Ureter (tissue), 1 donor: ENCODE measurements around the gene BSG. TPM values are rescaled to one million over a fixed set of nuclear protein-coding genes. Genes with fewer than 3 reads are reported as not detected.
"Not testable (repeated sequence)": the region's sequence is repeated elsewhere in the genome, so short reads cannot be mapped to it uniquely, and the experiment has no call there.

Experiments used
- DNase-seq: peaks from one replicate; pipeline ENCODE4 v3.0.0-alpha.2; 2020; ENCODE audit warnings: low spot score
- total RNA-seq: library from RNA; stranded (reverse); gene quantifications from one replicate; pipeline ENCODE4 v1.2.4, GENCODE V29; 2023
- donor health status: DM: yes; HTN: yes; CAD: no.

BSG gene
- total RNA-seq, 1 donor from 2014 or later, result 273 TPM

DNA sequence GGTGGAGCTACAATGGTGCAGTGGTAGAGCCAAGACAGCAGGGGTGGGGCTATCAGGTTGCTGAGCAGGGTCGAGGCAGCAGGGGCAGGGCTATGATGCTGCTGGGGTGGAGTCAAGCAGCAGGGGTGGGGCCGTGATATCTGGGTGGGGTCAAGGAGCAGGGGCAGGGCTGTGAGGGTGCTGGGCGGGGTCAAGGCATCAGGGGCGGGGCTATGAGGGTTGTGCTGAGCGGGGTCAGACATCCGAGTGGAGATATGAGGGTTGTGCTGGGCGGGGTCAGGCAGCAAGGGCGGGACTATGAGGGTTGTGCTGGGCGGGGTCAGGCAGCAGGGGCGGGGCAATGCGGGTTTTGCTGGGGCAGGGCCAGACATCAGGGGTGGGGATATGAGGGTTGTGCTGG, 32.0 kb downstream of the BSG start:
- no peak for DNase-seq

GRCh38 chr19:605061-605971, 32.9 kb downstream of the BSG start:
- not testable (repeated sequence) for DNase-seq

DNA sequence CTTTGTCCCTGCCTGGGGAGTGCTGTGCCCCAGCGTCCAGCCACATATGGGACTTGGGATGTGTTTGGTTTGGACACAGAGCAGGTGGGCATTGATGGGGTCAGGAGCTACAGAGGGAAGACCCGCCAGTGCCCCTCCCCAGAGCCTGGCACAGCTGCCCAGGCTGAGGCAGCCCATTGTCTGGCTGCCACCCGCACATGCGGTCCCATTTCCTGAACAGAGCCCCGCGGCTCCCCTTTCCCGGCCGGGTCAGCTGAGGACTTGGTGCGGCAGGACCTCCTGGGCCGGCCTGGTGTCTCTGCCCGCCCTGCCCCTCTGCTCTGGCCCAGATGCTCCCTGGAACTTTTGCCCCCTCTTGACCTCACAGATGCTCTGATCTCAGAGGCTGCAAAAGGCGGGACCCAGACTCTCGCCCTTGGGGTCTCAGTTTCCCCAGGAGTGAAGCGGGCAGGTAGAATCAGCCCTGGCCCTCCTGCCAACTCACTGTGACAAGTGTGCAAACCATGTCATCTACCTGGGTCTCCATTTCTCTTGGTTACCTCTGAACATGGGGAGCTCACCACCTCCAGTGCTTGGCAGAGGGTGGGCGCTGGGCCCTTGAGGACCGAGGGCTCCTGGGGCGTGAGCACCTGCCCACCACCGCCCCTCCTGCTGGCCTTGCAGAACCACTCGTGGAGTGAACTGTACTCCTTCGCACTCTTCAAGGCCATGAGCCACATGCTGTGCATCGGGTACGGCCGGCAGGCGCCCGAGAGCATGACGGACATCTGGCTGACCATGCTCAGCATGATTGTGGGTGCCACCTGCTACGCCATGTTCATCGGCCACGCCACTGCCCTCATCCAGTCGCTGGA, 35.1 kb downstream of the BSG start:
- DNase-seq, result no peak

- DNase-seq, result no peak
Measured at GRCh38 chr19:608155-609003, 36.0 kb downstream of the BSG start.

DNA sequence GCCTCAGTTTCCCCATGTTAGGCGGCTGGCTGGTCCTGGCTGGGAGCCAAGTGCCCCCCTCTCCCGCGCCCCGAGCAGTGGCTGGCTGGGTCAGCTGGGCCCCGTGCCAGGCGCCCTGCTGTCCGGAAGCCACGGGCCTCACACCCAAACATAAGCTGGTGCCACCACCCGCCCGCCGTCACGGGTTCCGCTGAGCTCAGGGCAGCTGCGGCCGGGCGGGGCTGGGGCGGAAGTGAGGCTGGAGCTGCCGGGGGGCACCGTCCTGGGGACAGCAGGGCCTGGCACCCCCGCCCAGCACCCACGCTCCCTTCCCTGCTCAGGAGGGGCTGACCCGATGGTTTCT, 36.6 kb downstream of the BSG start:
- no peak for DNase-seq

GRCh38 chr19:610071-610800, 37.8 kb downstream of the BSG start:
- no peak for DNase-seq

- no peak for DNase-seq
Measured at GRCh38 chr19:610801-611480, 38.5 kb downstream of the BSG start.

GRCh38 chr19:611481-611868, 39.1 kb downstream of the BSG start:
- no peak for DNase-seq

GRCh38 chr19:612941-613340, 40.5 kb downstream of the BSG start:
- no peak for DNase-seq

- no peak for DNase-seq
Measured at GRCh38 chr19:613732-614567, 41.6 kb downstream of the BSG start.

DNA sequence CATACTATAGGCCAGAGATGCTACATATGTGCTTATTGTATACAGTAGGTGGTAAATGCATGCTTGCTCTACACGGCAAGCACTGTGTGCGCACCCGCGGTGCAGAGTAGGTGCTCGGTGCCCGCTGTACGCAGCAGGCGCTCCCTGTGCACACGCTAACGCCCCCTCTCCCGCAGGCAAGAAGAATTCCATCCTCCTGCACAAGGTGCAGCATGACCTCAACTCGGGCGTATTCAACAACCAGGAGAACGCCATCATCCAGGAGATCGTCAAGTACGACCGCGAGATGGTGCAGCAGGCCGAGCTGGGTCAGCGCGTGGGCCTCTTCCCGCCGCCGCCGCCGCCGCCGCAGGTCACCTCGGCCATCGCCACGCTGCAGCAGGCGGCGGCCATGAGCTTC, 43.2 kb downstream of the BSG start:
- DNase-seq, result no peak

DNA sequence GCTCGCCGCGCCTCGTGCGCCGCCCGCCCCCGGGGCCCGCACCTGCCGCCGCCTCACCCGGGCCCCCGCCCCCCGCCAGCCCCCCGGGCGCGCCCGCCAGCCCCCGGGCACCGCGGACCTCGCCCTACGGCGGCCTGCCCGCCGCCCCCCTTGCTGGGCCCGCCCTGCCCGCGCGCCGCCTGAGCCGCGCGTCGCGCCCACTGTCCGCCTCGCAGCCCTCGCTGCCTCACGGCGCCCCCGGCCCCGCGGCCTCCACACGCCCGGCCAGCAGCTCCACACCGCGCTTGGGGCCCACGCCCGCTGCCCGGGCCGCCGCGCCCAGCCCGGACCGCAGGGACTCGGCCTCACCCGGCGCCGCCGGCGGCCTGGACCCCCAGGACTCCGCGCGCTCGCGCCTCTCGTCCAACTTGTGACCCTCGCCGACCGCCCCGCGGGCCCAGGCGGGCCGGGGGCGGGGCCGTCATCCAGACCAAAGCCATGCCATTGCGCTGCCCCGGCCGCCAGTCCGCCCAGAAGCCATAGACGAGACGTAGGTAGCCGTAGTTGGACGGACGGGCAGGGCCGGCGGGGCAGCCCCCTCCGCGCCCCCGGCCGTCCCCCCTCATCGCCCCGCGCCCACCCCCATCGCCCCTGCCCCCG, 43.8 kb downstream of the BSG start:
- no peak for DNase-seq

GRCh38 chr19:616747-617526, 44.5 kb downstream of the BSG start:
- DNase-seq, result no peak

GRCh38 chr19:617551-618246, 45.3 kb downstream of the BSG start:
- no peak for DNase-seq

DNA sequence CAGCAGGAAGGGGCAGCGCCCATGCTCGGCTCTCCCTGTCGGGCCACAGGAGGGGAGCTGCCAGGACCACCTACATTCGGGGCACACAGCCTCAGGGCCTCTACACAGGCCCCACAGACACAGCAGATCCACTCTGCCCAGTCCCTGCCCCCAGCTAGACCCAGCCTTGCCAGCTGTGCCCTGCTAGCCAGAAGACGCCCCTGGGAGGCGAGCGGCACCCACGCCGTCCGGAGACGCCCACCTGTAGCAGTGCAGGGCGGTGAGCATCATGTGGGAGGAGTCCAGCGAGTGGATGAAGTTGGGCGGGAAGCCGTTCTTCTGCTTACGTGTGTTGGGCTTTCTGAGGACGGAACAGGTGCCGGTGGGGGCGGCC, 45.8 kb downstream of the BSG start:
- no peak for DNase-seq

GRCh38 chr19:618674-619285, 46.4 kb downstream of the BSG start:
- DNase-seq, result no peak

GRCh38 chr19:619286-620002, 47.0 kb downstream of the BSG start:
- DNase-seq, result no peak
